ENCODE measurements around the gene DENND1A. TPM values are rescaled to one million over a fixed set of nuclear protein-coding genes. Genes with fewer than 3 reads are reported as not detected.

The DENND1A gene
- total and polyA plus RNA-seq, 12 donors: 7.3 to 36.7 (median 19.6) TPM

GRCh38 chr9:123685489-123686083 is 244.3 kb downstream of the DENND1A start:
- DNase-seq: no peak
- Histone ChIP-seq H3K27me3 (no peaks in the 10 kb centered on the region), H3K4me3 (no peak overlapping the region), H3K36me3 (replicated peaks in 1 of 2) (no peaks in the 10 kb centered on the region), H3K4me1 (replicated peaks in 1 of 2) (peaks cover 9 to 11% of the 10 kb centered on the region in 2 donors), H3K27ac (no peak overlapping the region), H3K9me3 (replicated peaks in 1 of 3) (no peaks in the 10 kb centered on the region)
- TF ChIP-seq POLR2A (IDR thresholded peaks at IDR 0.05) (no peak), CTCF (IDR thresholded peaks at IDR 0.05) (no peak)
- WGBS, 4 donors: 84 to 92% (median 90%) methylated on average over 2 of the region's 2 CpGs
- intact Hi-C loops (cut with DNase I): no loop called here

DNA sequence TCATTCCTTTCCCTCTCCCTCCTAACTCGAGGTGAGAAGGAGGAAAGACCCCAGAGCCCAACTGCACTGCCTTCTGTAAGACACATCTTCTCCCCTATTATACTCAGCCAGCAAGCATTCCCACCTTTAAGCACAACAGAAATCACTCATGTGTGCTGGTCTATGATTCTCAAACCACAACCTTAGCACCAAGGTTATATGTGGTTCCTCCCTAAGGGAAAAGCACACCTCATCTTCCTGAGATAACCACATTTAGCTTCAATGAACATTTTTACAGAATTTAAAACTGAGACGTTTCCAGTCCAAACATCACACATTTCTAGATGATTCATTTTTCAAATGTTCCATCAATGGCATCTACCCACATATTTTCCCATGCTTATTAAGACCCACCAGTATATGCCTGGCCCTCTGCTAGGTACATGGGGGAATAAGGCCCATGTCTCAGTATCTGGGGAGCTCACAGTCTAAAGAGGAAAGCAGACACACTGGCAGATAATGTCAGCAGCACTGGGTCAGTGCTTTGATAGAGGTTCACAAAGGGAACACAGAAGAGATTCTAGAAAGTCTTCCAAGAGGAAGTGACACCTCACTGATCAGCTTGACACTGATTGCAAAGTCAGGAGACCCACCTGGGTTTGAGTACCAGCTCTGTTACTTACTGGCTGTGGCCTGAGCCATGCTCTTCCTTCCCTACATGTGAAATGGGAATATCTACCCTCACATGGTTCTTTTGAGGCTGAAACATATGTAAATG is 245.4 kb downstream of the DENND1A start:
- no peak overlapping the region for H3K27ac ChIP-seq
- H3K36me3 ChIP-seq (replicated peaks in 1 of 2): no peaks in the 10 kb centered on the region
- 73 to 83% (median 81%) methylated on average over 2 of the region's 2 CpGs for WGBS, 4 donors
- H3K4me3 ChIP-seq: no peak overlapping the region
- intact Hi-C loops (cut with DNase I): no loop called here
- peaks cover 9 to 11% of the 10 kb centered on the region in 2 donors for H3K4me1 ChIP-seq (replicated peaks in 1 of 2)
- no peaks in the 10 kb centered on the region for H3K27me3 ChIP-seq
- H3K9me3 ChIP-seq (replicated peaks in 1 of 3): no peaks in the 10 kb centered on the region
- no peak for DNase-seq
- no peak for TF ChIP-seq CTCF (IDR thresholded peaks at IDR 0.05)

GRCh38 chr9:123682746-123683145 is 247.2 kb downstream of the DENND1A start:
- Histone ChIP-seq H3K4me3 (no peak overlapping the region), H3K9me3 (replicated peaks in 1 of 3) (no peaks in the 10 kb centered on the region), H3K36me3 (replicated peaks in 1 of 2) (no peaks in the 10 kb centered on the region), H3K4me1 (replicated peaks in 1 of 2) (peaks cover 9 to 11% of the 10 kb centered on the region in 2 donors), H3K27ac (no peak overlapping the region), H3K27me3 (no peaks in the 10 kb centered on the region)
- TF ChIP-seq POLR2A (IDR thresholded peaks at IDR 0.05) (no peak), CTCF (IDR thresholded peaks at IDR 0.05) (no peak)
- 96 to 100% (median 97%) methylated on average over 2 of the region's 2 CpGs for WGBS, 4 donors
- no peak for DNase-seq
- intact Hi-C loops (cut with DNase I): no loop called here

GRCh38 chr9:123680352-123680751 is 249.6 kb downstream of the DENND1A start:
- Histone ChIP-seq H3K36me3 (replicated peaks in 1 of 2) (no peaks in the 10 kb centered on the region), H3K27me3 (no peaks in the 10 kb centered on the region), H3K27ac (no peak overlapping the region), H3K9me3 (replicated peaks in 1 of 3) (no peaks in the 10 kb centered on the region), H3K4me1 (replicated peaks in 1 of 2) (no peaks in the 10 kb centered on the region), H3K4me3 (no peak overlapping the region)
- 86 to 94% (median 92%) methylated on average over 8 of the region's 8 CpGs for WGBS, 4 donors
- intact Hi-C loops (cut with DNase I): no loop called here
- no peak for DNase-seq
- TF ChIP-seq POLR2A (IDR thresholded peaks at IDR 0.05) (no peak), CTCF (IDR thresholded peaks at IDR 0.05) (no peak)

Measured in adrenal gland (tissue), 12 donors.